Activated T-cell treated with anti-CD3 and anti-CD28 coated beads, Interleukin-2, amount 50 U/mL, for 4 hours (primary cell): ENCODE data around the gene DNASE1L1. TPM values are rescaled to one million over a fixed set of nuclear protein-coding genes. Genes with fewer than 3 reads are reported as not detected.
"Not testable (repeated sequence)": the region's sequence is repeated elsewhere in the genome, so short reads cannot be mapped to it uniquely, and the experiment has no call there.

ENCODE experiments used
- ATAC-seq, 2 donors: fragments of 200-7000 bp; cut with Tn5 transposase; one replicate each; pipeline ENCODE4 v1.10.0; 2021
- DNase-seq: peaks from one replicate; pipeline ENCODE4 v3.0.0-alpha.2; 2020
- H3K27me3 Mint-ChIP-seq: one replicate; pipeline ENCODE4 v1.8.0; 2021; ENCODE audit warnings: low read depth, mixed read lengths
- H3K36me3 Mint-ChIP-seq: one replicate; pipeline ENCODE4 v1.8.0; 2022; ENCODE audit warnings: mixed read lengths; ENCODE audit not compliant: insufficient read depth
- H3K4me1 Mint-ChIP-seq: one replicate; pipeline ENCODE4 v1.8.0; 2021; ENCODE audit warnings: low read depth, mixed read lengths
- H3K4me3 Mint-ChIP-seq: one replicate; pipeline ENCODE4 v1.8.0; 2021; ENCODE audit warnings: mild to moderate bottlenecking, moderate library complexity, mixed read lengths
- H3K9me3 Mint-ChIP-seq: one replicate; pipeline ENCODE4 v1.8.0; 2021; ENCODE audit warnings: mixed read lengths
- total RNA-seq, 3 donors: library from RNA; stranded (reverse); gene quantifications; one replicate each; pipeline ENCODE4 v1.2.1, GENCODE V29; 2021

DNASE1L1 gene
- total RNA-seq, 3 donors from 2014 or later, result 4.0 to 7.3 (median 5.1) TPM

GRCh38 chrX:154403192-154403591 is 5.9 kb downstream of the DNASE1L1 start:
- Mint-ChIP-seq H3K9me3 (no peaks in the 10 kb centered on the region), H3K4me3 (no peak overlapping the region), H3K27me3 (no peaks in the 10 kb centered on the region), H3K4me1 (peaks cover 9% of the 10 kb centered on the region), H3K36me3 (peaks cover 17% of the 10 kb centered on the region)
- DNase-seq (no peak), ATAC-seq (no peak)

GRCh38 chrX:154402622-154403127 is 6.4 kb downstream of the DNASE1L1 start:
- no peak overlapping the region for H3K4me3 Mint-ChIP-seq
- H3K9me3 Mint-ChIP-seq, result no peaks in the 10 kb centered on the region
- no peaks in the 10 kb centered on the region for H3K27me3 Mint-ChIP-seq
- peaks cover 18% of the 10 kb centered on the region for H3K36me3 Mint-ChIP-seq
- no peak for ATAC-seq
- H3K4me1 Mint-ChIP-seq, result peaks cover 8% of the 10 kb centered on the region
- DNase-seq, result no peak

- H3K9me3 Mint-ChIP-seq, result no peaks in the 10 kb centered on the region
- peaks cover 8% of the 10 kb centered on the region for H3K4me1 Mint-ChIP-seq
- no peak for ATAC-seq
- H3K27me3 Mint-ChIP-seq, result no peaks in the 10 kb centered on the region
- DNase-seq, result no peak
- H3K4me3 Mint-ChIP-seq, result no peak overlapping the region
- H3K36me3 Mint-ChIP-seq, result peaks cover 18% of the 10 kb centered on the region
Measured at GRCh38 chrX:154401918-154402621, 7.0 kb downstream of the DNASE1L1 start.

- ATAC-seq, result peak in 1 of 2 donors; percentile 3
- H3K36me3 Mint-ChIP-seq, result peaks cover 18% of the 10 kb centered on the region
- H3K9me3 Mint-ChIP-seq, result no peaks in the 10 kb centered on the region
- H3K4me3 Mint-ChIP-seq, result peak overlapping the region; percentile 97
- H3K4me1 Mint-ChIP-seq, result peaks cover 10% of the 10 kb centered on the region
- DNase-seq, result no peak
- H3K27me3 Mint-ChIP-seq, result no peaks in the 10 kb centered on the region
Measured at GRCh38 chrX:154401045-154401799, 7.8 kb downstream of the DNASE1L1 start.

GRCh38 chrX:154400369-154400817 is 8.7 kb downstream of the DNASE1L1 start:
- H3K4me1 Mint-ChIP-seq, DNase-seq, ATAC-seq, H3K27me3 Mint-ChIP-seq, H3K9me3 Mint-ChIP-seq: not testable (repeated sequence)
- Mint-ChIP-seq H3K36me3 (peaks cover 18% of the 10 kb centered on the region), H3K4me3 (peak overlapping the region; percentile 97)

- Mint-ChIP-seq H3K9me3 (no peaks in the 10 kb centered on the region), H3K4me1 (peaks cover 10% of the 10 kb centered on the region), H3K36me3 (peaks cover 18% of the 10 kb centered on the region), H3K4me3 (peak overlapping the region; percentile 97), H3K27me3 (no peaks in the 10 kb centered on the region)
- DNase-seq, result no peak
- no peak for ATAC-seq
Measured at GRCh38 chrX:154399527-154400368, 9.3 kb downstream of the DNASE1L1 start.

- DNase-seq, result peak; percentile 80
- no peaks in the 10 kb centered on the region for H3K27me3 Mint-ChIP-seq
- H3K36me3 Mint-ChIP-seq, result peaks cover 18% of the 10 kb centered on the region
- H3K9me3 Mint-ChIP-seq, result no peaks in the 10 kb centered on the region
- peak; percentile 15 for ATAC-seq
- peaks cover 10% of the 10 kb centered on the region for H3K4me1 Mint-ChIP-seq
- peak overlapping the region; percentile 97 for H3K4me3 Mint-ChIP-seq
Measured at GRCh38 chrX:154398668-154399526, 10.2 kb downstream of the DNASE1L1 start.

GRCh38 chrX:154397888-154398667 is 11.0 kb downstream of the DNASE1L1 start, which contains the start of gene RPL10:
Gene RPL10, plus strand, starts transcription at chrX:154398377. Its CDS starts 143 bp downstream, at chrX:154398520.
- no peaks in the 10 kb centered on the region for H3K27me3 Mint-ChIP-seq

GRCh38 chrX:154396973-154397887 is 11.8 kb downstream of the DNASE1L1 start:
- DNase-seq, result peak; percentile 52
- H3K4me1 Mint-ChIP-seq, result peaks cover 10% of the 10 kb centered on the region
- no peaks in the 10 kb centered on the region for H3K27me3 Mint-ChIP-seq
- ATAC-seq, result peak; percentile 59 to 64
- H3K4me3 Mint-ChIP-seq, result peak overlapping the region; percentile 97
- H3K9me3 Mint-ChIP-seq, result no peaks in the 10 kb centered on the region
- peaks cover 18% of the 10 kb centered on the region for H3K36me3 Mint-ChIP-seq

More at GRCh38 chrX:154397888-154398667, 11.0 kb downstream of the DNASE1L1 start, which contains the start of gene RPL10:
- peak; percentile 68 to 76 for ATAC-seq
- peaks cover 10% of the 10 kb centered on the region for H3K4me1 Mint-ChIP-seq
- H3K4me3 Mint-ChIP-seq, result peak within 1 kb of the TSS; percentile 97
- DNase-seq, result peak; percentile 82
- no peaks in the 10 kb centered on the region for H3K9me3 Mint-ChIP-seq
- peaks cover 18% of the 10 kb centered on the region for H3K36me3 Mint-ChIP-seq

- ATAC-seq, H3K9me3 Mint-ChIP-seq, H3K4me1 Mint-ChIP-seq, H3K27me3 Mint-ChIP-seq, DNase-seq: not testable (repeated sequence)
- Mint-ChIP-seq H3K4me3 (peak overlapping the region; percentile 97), H3K36me3 (peaks cover 18% of the 10 kb centered on the region)
Measured at GRCh38 chrX:154396363-154396762, 12.7 kb downstream of the DNASE1L1 start.

- H3K9me3 Mint-ChIP-seq, H3K27me3 Mint-ChIP-seq, H3K4me1 Mint-ChIP-seq, H3K4me3 Mint-ChIP-seq, H3K36me3 Mint-ChIP-seq: not testable (repeated sequence)
- DNase-seq (peak; percentile 9), ATAC-seq (peak; percentile 72 to 74)
Measured at GRCh38 chrX:154389812-154390747, 19.0 kb downstream of the DNASE1L1 start.
